H1 (cell line): Measurements from ENCODE around the gene NMRK1.

Experiments
- CHD2 ChIP-seq: IDR thresholded peaks from 2 replicates; pipeline ENCODE4 v1.6.1; 2012; ENCODE audit warnings: low read length, improper control_type of control experiment
- CTCF ChIP-seq, 3 experiments: IDR thresholded peaks; 1 replicate in 2 of 3; 2 replicates in 1 of 3; pipeline versions ENCODE4 v1.5.1 to v1.6.1; 2011; ENCODE audit warnings: low read length in 3 of 3, mild to moderate bottlenecking in 3 of 3, inconsistent platforms in 2 of 3, low read depth in 1 of 3, moderate library complexity in 1 of 3; ENCODE audit not compliant: insufficient read depth in 1 of 3; ENCODE audit errors: control extremely low read depth in 1 of 3
- EP300 ChIP-seq, 2 experiments: IDR thresholded peaks; 1 replicate in 1 of 2; 2 replicates in 1 of 2; pipeline ENCODE4 v1.6.1; 2011 to 2012; ENCODE audit warnings: low read depth in 2 of 2, low read length in 2 of 2, mild to moderate bottlenecking in 2 of 2, borderline replicate concordance in 1 of 2, inconsistent platforms in 1 of 2, moderate library complexity in 1 of 2
- EZH2 ChIP-seq: fragments of 200-600 bp; sonication (generic); IDR thresholded peaks from 2 replicates; pipeline ENCODE4 v1.7.1; 2012; ENCODE audit warnings: low read depth, mild to moderate bottlenecking, moderate library complexity, low read length, inconsistent platforms; ENCODE audit not compliant: severe bottlenecking
- GABPA ChIP-seq: IDR thresholded peaks from 2 replicates; pipeline ENCODE4 v1.6.1; 2011; ENCODE audit warnings: mild to moderate bottlenecking, low read length, moderate library complexity, borderline replicate concordance; ENCODE audit not compliant: insufficient read depth
- PHF8 ChIP-seq: fragments of 200-600 bp; sonication (generic); conservative IDR thresholded peaks from 2 replicates; pipeline ENCODE4 v1.7.1; 2012; ENCODE audit warnings: low read depth, mild to moderate bottlenecking, inconsistent platforms, low read length, moderate library complexity
- POLR2AphosphoS5 ChIP-seq: IDR thresholded peaks from 2 replicates; pipeline ENCODE4 v1.6.1; 2011; ENCODE audit warnings: low read depth, low read length
- RAD21 ChIP-seq, 2 experiments: IDR thresholded peaks in 1 of 2; conservative IDR thresholded peaks in 1 of 2; 2 replicates each; pipeline ENCODE4 v1.6.1; 2011; ENCODE audit warnings: low read depth in 2 of 2, low read length in 2 of 2, improper control_type of control experiment in 1 of 2, inconsistent platforms in 1 of 2, mild to moderate bottlenecking in 1 of 2, moderate library complexity in 1 of 2
- RXRA ChIP-seq: IDR thresholded peaks from 2 replicates; pipeline ENCODE4 v1.6.1; 2011; ENCODE audit warnings: low read depth, mild to moderate bottlenecking, low read length, moderate library complexity; ENCODE audit not compliant: insufficient read depth
- SIRT6 ChIP-seq: IDR thresholded peaks from one replicate; pipeline ENCODE4 v1.7.1; 2012; ENCODE audit warnings: low read length, inconsistent platforms
- TF ChIP-seq, protein P1 (sequence below): fragments of 300-600 bp; sonication (generic); IDR thresholded peaks from 2 replicates; pipeline ENCODE4 v1.7.1; 2012; ENCODE audit warnings: low read length, moderate library complexity, mild to moderate bottlenecking, inconsistent platforms; ENCODE audit not compliant: insufficient replicate concordance

DNA sequence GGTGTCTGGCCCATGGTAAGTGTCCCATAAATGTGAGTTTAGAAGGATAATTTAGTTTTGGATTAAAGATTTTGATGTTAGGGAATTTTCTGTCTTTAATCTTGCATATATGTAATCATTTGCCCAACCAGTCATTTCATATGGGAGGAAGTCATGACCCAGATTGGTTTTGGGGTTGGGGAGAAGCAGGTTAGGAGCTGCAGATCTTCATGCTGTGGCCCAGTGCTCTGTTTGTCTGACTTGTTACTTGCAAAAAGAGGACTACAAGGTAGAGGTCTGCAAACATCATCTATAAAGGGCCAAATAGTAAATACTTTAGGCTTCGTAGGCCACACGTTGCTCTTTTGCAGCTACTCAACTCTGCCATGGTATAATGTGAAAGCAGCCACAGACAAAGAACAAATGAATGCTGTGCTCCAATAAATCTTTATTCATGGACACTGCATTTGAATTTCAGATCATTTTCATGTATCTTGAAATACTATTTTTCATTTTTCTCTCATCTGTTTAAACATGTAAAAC, 17.1 kb upstream of the NMRK1 start:
- TF ChIP-seq CHD2 (no peak), PHF8 (no peak), SIRT6 (no peak), CTCF (IDR thresholded peaks at IDR 0.05; ENCODE audit: control extremely low read depth in 1 of 3, insufficient read depth in 1 of 3, low read depth in 1 of 3, low read length in 3 of 3) (no peak), RAD21 (IDR thresholded peaks at IDR 0.05 in 1 of 2, conservative IDR thresholded peaks at IDR 0.05 in 1 of 2; ENCODE audit: low read depth in 2 of 2, low read length in 2 of 2) (no peak), GABPA (no peak), EP300 (IDR thresholded peaks at IDR 0.05; ENCODE audit: borderline replicate concordance in 1 of 2, low read depth in 2 of 2, low read length in 2 of 2) (no peak), RXRA (no peak), EZH2 (no peak), POLR2AphosphoS5 (no peak)
- TF ChIP-seq, protein P1, sequence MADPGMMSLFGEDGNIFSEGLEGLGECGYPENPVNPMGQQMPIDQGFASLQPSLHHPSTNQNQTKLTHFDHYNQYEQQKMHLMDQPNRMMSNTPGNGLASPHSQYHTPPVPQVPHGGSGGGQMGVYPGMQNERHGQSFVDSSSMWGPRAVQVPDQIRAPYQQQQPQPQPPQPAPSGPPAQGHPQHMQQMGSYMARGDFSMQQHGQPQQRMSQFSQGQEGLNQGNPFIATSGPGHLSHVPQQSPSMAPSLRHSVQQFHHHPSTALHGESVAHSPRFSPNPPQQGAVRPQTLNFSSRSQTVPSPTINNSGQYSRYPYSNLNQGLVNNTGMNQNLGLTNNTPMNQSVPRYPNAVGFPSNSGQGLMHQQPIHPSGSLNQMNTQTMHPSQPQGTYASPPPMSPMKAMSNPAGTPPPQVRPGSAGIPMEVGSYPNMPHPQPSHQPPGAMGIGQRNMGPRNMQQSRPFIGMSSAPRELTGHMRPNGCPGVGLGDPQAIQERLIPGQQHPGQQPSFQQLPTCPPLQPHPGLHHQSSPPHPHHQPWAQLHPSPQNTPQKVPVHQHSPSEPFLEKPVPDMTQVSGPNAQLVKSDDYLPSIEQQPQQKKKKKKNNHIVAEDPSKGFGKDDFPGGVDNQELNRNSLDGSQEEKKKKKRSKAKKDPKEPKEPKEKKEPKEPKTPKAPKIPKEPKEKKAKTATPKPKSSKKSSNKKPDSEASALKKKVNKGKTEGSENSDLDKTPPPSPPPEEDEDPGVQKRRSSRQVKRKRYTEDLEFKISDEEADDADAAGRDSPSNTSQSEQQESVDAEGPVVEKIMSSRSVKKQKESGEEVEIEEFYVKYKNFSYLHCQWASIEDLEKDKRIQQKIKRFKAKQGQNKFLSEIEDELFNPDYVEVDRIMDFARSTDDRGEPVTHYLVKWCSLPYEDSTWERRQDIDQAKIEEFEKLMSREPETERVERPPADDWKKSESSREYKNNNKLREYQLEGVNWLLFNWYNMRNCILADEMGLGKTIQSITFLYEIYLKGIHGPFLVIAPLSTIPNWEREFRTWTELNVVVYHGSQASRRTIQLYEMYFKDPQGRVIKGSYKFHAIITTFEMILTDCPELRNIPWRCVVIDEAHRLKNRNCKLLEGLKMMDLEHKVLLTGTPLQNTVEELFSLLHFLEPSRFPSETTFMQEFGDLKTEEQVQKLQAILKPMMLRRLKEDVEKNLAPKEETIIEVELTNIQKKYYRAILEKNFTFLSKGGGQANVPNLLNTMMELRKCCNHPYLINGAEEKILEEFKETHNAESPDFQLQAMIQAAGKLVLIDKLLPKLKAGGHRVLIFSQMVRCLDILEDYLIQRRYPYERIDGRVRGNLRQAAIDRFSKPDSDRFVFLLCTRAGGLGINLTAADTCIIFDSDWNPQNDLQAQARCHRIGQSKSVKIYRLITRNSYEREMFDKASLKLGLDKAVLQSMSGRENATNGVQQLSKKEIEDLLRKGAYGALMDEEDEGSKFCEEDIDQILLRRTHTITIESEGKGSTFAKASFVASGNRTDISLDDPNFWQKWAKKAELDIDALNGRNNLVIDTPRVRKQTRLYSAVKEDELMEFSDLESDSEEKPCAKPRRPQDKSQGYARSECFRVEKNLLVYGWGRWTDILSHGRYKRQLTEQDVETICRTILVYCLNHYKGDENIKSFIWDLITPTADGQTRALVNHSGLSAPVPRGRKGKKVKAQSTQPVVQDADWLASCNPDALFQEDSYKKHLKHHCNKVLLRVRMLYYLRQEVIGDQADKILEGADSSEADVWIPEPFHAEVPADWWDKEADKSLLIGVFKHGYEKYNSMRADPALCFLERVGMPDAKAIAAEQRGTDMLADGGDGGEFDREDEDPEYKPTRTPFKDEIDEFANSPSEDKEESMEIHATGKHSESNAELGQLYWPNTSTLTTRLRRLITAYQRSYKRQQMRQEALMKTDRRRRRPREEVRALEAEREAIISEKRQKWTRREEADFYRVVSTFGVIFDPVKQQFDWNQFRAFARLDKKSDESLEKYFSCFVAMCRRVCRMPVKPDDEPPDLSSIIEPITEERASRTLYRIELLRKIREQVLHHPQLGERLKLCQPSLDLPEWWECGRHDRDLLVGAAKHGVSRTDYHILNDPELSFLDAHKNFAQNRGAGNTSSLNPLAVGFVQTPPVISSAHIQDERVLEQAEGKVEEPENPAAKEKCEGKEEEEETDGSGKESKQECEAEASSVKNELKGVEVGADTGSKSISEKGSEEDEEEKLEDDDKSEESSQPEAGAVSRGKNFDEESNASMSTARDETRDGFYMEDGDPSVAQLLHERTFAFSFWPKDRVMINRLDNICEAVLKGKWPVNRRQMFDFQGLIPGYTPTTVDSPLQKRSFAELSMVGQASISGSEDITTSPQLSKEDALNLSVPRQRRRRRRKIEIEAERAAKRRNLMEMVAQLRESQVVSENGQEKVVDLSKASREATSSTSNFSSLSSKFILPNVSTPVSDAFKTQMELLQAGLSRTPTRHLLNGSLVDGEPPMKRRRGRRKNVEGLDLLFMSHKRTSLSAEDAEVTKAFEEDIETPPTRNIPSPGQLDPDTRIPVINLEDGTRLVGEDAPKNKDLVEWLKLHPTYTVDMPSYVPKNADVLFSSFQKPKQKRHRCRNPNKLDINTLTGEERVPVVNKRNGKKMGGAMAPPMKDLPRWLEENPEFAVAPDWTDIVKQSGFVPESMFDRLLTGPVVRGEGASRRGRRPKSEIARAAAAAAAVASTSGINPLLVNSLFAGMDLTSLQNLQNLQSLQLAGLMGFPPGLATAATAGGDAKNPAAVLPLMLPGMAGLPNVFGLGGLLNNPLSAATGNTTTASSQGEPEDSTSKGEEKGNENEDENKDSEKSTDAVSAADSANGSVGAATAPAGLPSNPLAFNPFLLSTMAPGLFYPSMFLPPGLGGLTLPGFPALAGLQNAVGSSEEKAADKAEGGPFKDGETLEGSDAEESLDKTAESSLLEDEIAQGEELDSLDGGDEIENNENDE, result no peak
